ENCODE data around the gene TARM1.
A peak's percentile ranks its signal among the peaks of the same experiment; 100 is the strongest.

Gene TARM1

DNA sequence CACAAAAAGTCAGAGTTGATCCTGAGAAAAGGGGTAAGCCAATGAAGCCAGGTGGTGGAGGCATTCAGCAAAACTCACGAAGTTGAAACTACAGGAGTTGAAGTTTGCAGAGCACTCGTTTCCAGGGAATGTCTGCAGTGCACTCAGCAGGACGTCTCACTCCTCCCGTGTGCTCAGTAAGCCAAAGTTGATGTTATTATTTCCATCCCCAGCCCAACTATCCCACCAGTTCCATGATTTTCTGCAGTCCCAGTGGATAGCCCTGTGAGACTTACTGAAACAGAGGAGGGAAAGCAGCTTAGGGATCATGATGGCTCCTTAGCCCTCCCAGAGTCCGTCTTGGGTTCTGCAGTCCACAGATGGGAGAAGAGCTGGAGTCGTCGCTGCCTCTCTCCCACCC is at the start of gene TARM1:
Gene TARM1 (minus strand): TSS at position 334 of the 400 bp plus-strand sequence. CDS start 25 bp downstream, at position 309.
- Histone ChIP-seq H3K9me3 (ENCODE audit: control insufficient read depth, low read length) (peaks cover 15% of the 10 kb centered on the region), H3K4me1 (ENCODE audit: control insufficient read depth, insufficient read depth, low read length) (no peaks in the 10 kb centered on the region), H3K9ac (ENCODE audit: low read length) (no peak within 1 kb of the TSS), H3K4me3 (ENCODE audit: low read length) (no peak within 1 kb of the TSS), H3K27me3 (replicated peaks; ENCODE audit: control insufficient read depth, insufficient read depth, low read length) (no peaks in the 10 kb centered on the region), H3K36me3 (ENCODE audit: control insufficient read depth, insufficient read depth, low read length, severe bottlenecking) (no peaks in the 10 kb centered on the region)
- no peak for DNase-seq (ENCODE audit: low read depth)

DNA sequence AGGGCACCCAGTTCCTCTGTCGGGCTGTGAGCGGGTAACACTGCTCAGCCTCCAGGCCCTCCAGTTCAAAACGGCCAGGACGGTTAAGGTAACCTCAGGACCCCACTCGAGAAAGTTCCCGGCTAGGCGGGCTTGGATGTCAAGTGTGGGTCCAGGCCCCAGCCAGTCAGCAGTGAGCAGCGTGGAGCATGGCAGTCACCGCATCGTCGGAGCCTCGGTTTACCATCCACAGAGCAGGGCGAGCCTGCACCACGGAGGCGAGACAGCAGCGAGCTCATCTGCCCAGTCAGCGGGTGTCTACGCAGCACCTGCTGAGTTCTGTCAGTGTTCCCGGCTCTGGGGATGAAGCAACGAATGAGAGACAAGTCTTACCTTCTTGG is 48.4 kb upstream of the TARM1 start:
- Histone ChIP-seq H3K9ac (ENCODE audit: low read length) (no peak overlapping the region), H3K36me3 (ENCODE audit: control insufficient read depth, insufficient read depth, low read length, severe bottlenecking) (peaks cover 59% of the 10 kb centered on the region), H3K9me3 (ENCODE audit: control insufficient read depth, low read length) (no peaks in the 10 kb centered on the region), H3K27me3 (replicated peaks; ENCODE audit: control insufficient read depth, insufficient read depth, low read length) (peaks cover 2% of the 10 kb centered on the region), H3K4me1 (ENCODE audit: control insufficient read depth, insufficient read depth, low read length) (no peaks in the 10 kb centered on the region), H3K4me3 (ENCODE audit: low read length) (no peak overlapping the region)
- no peak for DNase-seq (ENCODE audit: low read depth)

DNA sequence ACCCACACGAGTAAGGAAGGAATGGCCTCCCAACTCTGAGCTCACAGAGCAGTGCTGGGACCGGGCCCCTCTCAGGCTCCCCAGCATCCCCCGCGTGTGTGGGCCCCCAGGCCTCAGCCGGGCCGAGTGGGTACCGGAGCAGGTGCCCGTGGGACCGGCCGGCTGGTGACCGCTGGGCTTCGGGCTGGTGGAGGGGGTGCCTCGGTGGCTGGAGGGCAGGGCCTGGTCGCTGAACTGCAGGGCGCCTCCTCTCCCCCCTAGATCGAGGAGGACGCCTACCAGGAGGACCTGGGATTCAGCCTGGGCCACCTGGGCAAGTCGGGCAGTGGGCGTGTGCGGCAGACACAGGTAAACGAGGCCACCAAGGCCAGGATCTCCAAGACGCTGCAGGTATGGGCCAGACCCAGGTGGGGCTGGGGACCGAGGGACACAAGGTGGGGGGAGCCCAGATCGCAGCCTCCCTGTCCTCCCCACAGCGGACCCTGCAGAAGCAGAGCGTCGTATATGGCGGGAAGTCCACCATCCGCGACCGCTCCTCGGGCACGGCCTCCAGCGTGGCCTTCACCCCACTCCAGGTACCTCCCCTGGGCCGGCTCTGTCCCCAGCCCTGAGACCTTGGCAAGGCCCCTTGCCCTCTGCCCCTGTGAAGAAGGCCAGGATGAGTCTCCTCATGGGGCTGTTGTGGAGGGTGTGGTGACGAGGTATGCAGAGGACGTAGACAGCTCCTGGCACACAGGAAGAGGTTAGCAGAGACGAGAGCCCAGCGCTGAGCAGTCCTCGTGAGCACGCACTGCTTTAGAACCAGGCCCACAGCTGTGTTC is 47.8 kb upstream of the TARM1 start:
- no peak overlapping the region for H3K4me3 ChIP-seq (ENCODE audit: low read length)
- peaks cover 65% of the 10 kb centered on the region for H3K36me3 ChIP-seq (ENCODE audit: control insufficient read depth, insufficient read depth, low read length, severe bottlenecking)
- H3K9me3 ChIP-seq (ENCODE audit: control insufficient read depth, low read length), result no peaks in the 10 kb centered on the region
- H3K9ac ChIP-seq (ENCODE audit: low read length), result no peak overlapping the region
- H3K27me3 ChIP-seq (replicated peaks; ENCODE audit: control insufficient read depth, insufficient read depth, low read length), result peaks cover 2% of the 10 kb centered on the region
- H3K4me1 ChIP-seq (ENCODE audit: control insufficient read depth, insufficient read depth, low read length), result no peaks in the 10 kb centered on the region
- DNase-seq (ENCODE audit: low read depth), result no peak

DNA sequence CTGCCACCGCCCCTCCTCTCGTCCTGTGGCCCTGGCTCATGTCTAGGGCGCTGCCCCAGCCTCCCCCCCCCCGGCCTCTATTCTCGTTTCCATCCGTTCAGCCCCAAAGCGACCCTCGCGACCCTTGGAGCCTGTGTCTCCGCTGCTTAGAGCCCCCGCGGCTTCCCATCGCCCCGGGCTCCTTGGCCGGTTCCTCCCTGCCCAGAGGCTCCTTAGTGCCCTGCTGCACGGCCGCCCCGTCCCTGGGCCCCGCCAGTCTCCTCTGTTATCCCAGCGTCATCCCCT is 47.2 kb upstream of the TARM1 start:
- Histone ChIP-seq H3K36me3 (ENCODE audit: control insufficient read depth, insufficient read depth, low read length, severe bottlenecking) (peaks cover 71% of the 10 kb centered on the region), H3K9ac (ENCODE audit: low read length) (no peak overlapping the region), H3K9me3 (ENCODE audit: control insufficient read depth, low read length) (no peaks in the 10 kb centered on the region), H3K4me3 (ENCODE audit: low read length) (no peak overlapping the region), H3K27me3 (replicated peaks; ENCODE audit: control insufficient read depth, insufficient read depth, low read length) (no peaks in the 10 kb centered on the region), H3K4me1 (ENCODE audit: control insufficient read depth, insufficient read depth, low read length) (no peaks in the 10 kb centered on the region)
- DNase-seq (ENCODE audit: low read depth), result no peak

DNA sequence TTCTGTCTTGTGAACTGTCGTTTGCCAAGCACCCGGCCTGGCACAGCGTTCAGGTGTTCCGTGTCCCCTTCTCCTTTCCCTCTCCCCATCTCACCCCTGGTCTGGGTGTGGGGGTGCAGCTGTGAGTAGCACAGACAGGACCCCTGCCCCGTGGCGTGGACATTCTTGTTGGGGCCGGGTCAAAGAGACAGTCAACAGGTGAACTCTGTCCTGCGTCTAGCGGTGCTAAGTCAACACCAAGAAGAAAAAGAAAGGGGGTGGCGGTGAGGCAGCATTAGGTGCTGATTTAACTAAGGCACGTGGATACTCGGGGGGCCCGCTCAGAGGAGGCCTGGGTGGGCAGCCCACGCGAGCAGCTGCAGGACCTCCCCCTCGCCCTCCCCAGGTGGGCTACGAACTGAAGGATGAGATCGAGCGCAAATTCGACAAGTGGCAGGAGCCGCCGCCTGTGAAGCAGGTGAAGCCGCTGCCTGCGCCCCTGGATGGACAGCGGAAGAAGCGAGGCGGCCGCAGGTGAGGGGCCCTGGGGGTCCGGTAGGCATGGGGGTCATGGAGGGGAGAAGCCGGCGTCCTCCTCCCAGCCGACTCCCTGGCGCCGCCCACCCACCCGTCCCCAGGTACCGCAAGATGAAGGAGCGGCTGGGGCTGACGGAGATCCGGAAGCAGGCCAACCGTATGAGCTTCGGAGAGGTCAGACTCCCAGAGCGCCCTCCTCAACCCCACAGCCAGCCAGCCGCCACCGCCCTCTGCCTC is 46.7 kb upstream of the TARM1 start:
- Histone ChIP-seq H3K9ac (ENCODE audit: low read length) (no peak overlapping the region), H3K36me3 (ENCODE audit: control insufficient read depth, insufficient read depth, low read length, severe bottlenecking) (peaks cover 76% of the 10 kb centered on the region)

DNA sequence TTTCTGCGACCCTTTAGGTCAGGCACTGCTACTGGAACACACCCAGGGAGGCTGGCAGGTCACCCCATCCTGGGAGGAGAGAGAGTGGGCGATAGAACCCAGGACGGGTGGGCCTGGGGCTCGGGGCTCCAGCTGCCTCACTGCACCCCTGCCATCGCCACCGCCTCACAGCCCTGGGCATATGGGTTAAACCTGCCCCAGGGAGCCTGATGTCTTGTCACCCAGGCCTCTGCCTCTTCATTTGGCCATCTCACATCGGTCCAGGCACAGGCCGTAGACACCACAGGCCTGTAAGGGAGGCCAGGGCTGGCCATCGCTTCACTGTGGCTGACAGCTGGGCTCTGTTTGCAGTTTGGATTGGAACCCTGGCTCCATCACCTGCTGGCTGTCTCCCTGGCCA is 44.5 kb upstream of the TARM1 start:
- H3K4me3 ChIP-seq (ENCODE audit: low read length), result no peak overlapping the region
- no peaks in the 10 kb centered on the region for H3K9me3 ChIP-seq (ENCODE audit: control insufficient read depth, low read length)
- no peak overlapping the region for H3K9ac ChIP-seq (ENCODE audit: low read length)
- H3K36me3 ChIP-seq (ENCODE audit: control insufficient read depth, insufficient read depth, low read length, severe bottlenecking), result peaks cover 80% of the 10 kb centered on the region
- H3K4me1 ChIP-seq (ENCODE audit: control insufficient read depth, insufficient read depth, low read length), result no peaks in the 10 kb centered on the region
- DNase-seq (ENCODE audit: low read depth), result no peak
- H3K27me3 ChIP-seq (replicated peaks; ENCODE audit: control insufficient read depth, insufficient read depth, low read length), result no peaks in the 10 kb centered on the region

More for the DNA sequence above, 46.7 kb upstream of the TARM1 start:
- H3K9me3 ChIP-seq (ENCODE audit: control insufficient read depth, low read length), result no peaks in the 10 kb centered on the region
- DNase-seq (ENCODE audit: low read depth), result no peak
- no peak overlapping the region for H3K4me3 ChIP-seq (ENCODE audit: low read length)
- H3K4me1 ChIP-seq (ENCODE audit: control insufficient read depth, insufficient read depth, low read length), result no peaks in the 10 kb centered on the region
- H3K27me3 ChIP-seq (replicated peaks; ENCODE audit: control insufficient read depth, insufficient read depth, low read length), result no peaks in the 10 kb centered on the region

DNA sequence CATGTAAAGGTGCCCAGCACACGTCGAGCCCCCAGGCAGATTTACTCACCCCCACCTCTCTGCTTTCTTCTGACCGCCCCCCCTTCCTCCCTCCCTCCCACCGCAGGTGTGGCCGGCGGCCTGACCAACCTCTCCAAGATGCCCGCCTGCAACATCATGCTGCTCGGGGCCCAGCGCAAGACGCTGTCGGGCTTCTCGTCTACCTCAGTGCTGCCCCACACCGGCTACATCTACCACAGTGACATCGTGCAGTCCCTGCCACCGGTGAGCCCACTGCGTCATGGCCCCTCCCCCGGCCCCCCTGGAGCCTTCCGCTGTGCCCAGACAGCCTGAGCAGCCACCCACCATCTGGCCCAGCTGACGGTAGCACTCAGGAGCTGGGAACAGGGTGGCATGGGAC is 43.2 kb upstream of the TARM1 start:
- H3K9ac ChIP-seq (ENCODE audit: low read length), result no peak overlapping the region
- no peak overlapping the region for H3K4me3 ChIP-seq (ENCODE audit: low read length)
- DNase-seq (ENCODE audit: low read depth), result no peak
- no peaks in the 10 kb centered on the region for H3K4me1 ChIP-seq (ENCODE audit: control insufficient read depth, insufficient read depth, low read length)
- H3K27me3 ChIP-seq (replicated peaks; ENCODE audit: control insufficient read depth, insufficient read depth, low read length), result no peaks in the 10 kb centered on the region
- H3K9me3 ChIP-seq (ENCODE audit: control insufficient read depth, low read length), result no peaks in the 10 kb centered on the region
- peaks cover 86% of the 10 kb centered on the region for H3K36me3 ChIP-seq (ENCODE audit: control insufficient read depth, insufficient read depth, low read length, severe bottlenecking)

DNA sequence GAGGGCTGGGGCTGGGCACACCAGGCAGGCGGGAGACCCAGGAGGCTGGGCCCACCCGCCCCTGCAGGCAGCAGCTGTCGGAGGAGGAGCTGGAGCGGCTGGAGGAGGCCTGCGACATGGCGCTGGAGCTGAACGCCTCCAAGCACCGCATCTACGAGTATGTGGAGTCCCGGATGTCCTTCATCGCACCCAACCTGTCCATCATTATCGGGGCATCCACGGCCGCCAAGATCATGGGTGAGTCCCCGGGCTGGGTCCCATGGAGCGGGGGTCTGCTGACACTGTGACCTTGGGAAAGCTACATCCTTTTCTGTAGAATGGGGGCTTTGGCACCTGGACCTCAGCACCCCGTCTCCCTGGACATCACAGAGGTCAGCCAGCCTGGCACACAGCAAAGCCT is 42.5 kb upstream of the TARM1 start:
- H3K4me1 ChIP-seq (ENCODE audit: control insufficient read depth, insufficient read depth, low read length), result no peaks in the 10 kb centered on the region
- DNase-seq (ENCODE audit: low read depth), result no peak
- H3K9me3 ChIP-seq (ENCODE audit: control insufficient read depth, low read length), result no peaks in the 10 kb centered on the region
- H3K4me3 ChIP-seq (ENCODE audit: low read length), result no peak overlapping the region
- H3K9ac ChIP-seq (ENCODE audit: low read length), result no peak overlapping the region
- no peaks in the 10 kb centered on the region for H3K27me3 ChIP-seq (replicated peaks; ENCODE audit: control insufficient read depth, insufficient read depth, low read length)
- peaks cover 84% of the 10 kb centered on the region for H3K36me3 ChIP-seq (ENCODE audit: control insufficient read depth, insufficient read depth, low read length, severe bottlenecking)

DNA sequence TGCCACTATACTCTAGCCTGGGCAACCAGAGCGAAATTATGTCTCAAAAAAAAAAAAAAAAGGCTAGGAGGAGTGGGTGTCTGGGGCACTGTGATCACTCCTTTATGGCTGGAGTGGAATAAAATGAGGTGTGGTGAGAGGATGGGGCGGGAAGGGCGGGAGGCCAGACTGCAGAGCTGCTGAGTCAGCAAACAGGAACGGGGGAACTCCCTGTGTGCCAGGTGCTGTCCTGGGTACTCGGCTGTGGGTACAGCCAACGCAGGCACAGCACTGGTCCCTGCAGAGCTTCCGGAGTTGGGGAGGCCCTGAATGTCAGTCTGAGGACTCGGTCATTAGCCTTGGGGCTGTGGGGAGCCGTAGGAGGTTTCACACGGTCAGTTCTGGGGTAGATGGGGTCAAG is 40.1 kb upstream of the TARM1 start:
- H3K9me3 ChIP-seq (ENCODE audit: control insufficient read depth, low read length), result no peaks in the 10 kb centered on the region
- peaks cover 4% of the 10 kb centered on the region for H3K4me1 ChIP-seq (ENCODE audit: control insufficient read depth, insufficient read depth, low read length)
- no peak for DNase-seq (ENCODE audit: low read depth)
- H3K9ac ChIP-seq (ENCODE audit: low read length), result no peak overlapping the region
- no peak overlapping the region for H3K4me3 ChIP-seq (ENCODE audit: low read length)
- peaks cover 72% of the 10 kb centered on the region for H3K36me3 ChIP-seq (ENCODE audit: control insufficient read depth, insufficient read depth, low read length, severe bottlenecking)
- no peaks in the 10 kb centered on the region for H3K27me3 ChIP-seq (replicated peaks; ENCODE audit: control insufficient read depth, insufficient read depth, low read length)

DNA sequence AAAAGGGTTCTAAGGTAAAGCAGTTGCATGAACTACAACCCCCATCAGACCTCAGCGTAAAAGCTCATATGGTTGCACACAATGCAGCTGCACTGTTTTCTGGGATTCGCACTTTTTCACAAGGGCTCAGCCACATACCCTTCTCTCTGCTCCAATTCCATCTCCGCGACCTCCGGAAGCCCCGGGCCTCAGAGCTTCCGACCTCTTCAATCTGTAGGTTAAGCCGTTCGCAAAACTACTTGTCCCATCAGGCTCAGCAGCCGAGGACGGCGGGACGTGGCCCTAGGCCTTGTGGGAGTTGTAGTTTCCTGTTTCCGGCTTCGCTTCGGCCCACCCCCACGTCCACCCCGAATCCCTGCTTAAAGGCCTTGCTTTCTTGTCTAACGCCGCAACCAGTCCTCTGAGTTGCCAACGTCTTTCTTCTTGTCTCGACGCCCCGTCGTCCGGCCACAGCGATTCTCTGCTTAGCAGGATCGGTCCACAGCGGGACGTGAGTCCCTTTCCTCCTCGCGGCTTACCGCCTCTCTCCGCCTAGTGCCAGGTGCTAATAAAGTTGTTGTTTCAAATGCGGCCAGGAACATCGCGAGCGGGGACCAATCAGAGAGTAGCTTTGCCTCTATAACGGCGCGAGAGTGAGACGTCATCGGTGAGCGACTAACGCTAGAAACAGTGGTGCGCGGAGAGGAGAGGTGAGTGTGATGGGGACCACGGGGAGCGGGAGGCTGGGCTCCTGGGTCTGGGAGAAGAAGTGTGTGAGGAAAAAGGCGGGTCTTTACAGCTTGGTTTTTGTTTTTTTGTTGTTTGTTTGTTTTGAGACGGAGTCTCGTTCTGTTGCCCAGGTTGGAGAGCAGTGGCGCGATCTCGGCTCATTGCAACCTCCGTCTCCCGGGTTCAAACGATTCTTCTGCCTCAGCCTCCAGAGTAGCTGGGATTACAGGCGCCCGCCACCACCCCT is 34.2 kb upstream of the TARM1 start, which contains the start of the genes PRPF31 and TFPT:
Gene PRPF31 (plus strand): TSS at position 646 of the 955 bp plus-strand sequence. CDS start 2,525 bp downstream, outside the sequence.
Gene TFPT (minus strand): TSS at position 549 of the 955 bp plus-strand sequence. CDS start 388 bp downstream, at position 161.
- peak; percentile 100 for DNase-seq (ENCODE audit: low read depth)
- Histone ChIP-seq H3K27me3 (replicated peaks; ENCODE audit: control insufficient read depth, insufficient read depth, low read length) (no peaks in the 10 kb centered on the region), H3K36me3 (ENCODE audit: control insufficient read depth, insufficient read depth, low read length, severe bottlenecking) (peaks cover 27% of the 10 kb centered on the region), H3K4me3 (ENCODE audit: low read length) (peak within 1 kb of the TSS; percentile 90), H3K4me1 (ENCODE audit: control insufficient read depth, insufficient read depth, low read length) (peaks cover 12% of the 10 kb centered on the region), H3K9ac (ENCODE audit: low read length) (peak within 1 kb of the TSS; percentile 93), H3K9me3 (ENCODE audit: control insufficient read depth, low read length) (no peaks in the 10 kb centered on the region)

Measured in adipocyte (in vitro differentiated cells).